DMS153 (cell line): ENCODE data around the gene PRDX5.
A peak's percentile ranks its signal among the peaks of the same experiment; 100 is the strongest.

Source experiments
- DNase-seq: peaks from one replicate; lab custom pipeline; 2025; lab: John Stamatoyannopoulos, UW

PRDX5 gene

GRCh38 chr11:64324692-64325469, 7.0 kb downstream of the PRDX5 start:
- no peak for DNase-seq

- DNase-seq, result no peak
Measured at GRCh38 chr11:64327375-64327774, 9.5 kb downstream of the PRDX5 start.

GRCh38 chr11:64327993-64328392, 10.1 kb downstream of the PRDX5 start:
- no peak for DNase-seq

GRCh38 chr11:64330888-64331287, 13.0 kb downstream of the PRDX5 start:
- no peak for DNase-seq

- peak; percentile 70 for DNase-seq
Measured at GRCh38 chr11:64331569-64332371, 13.8 kb downstream of the PRDX5 start.

GRCh38 chr11:64333556-64333955, 15.6 kb downstream of the PRDX5 start:
- no peak for DNase-seq

GRCh38 chr11:64334764-64335735, 17.1 kb downstream of the PRDX5 start:
- DNase-seq, result peak; percentile 87

- DNase-seq, result no peak
Measured at GRCh38 chr11:64337538-64338249, 19.8 kb downstream of the PRDX5 start.

- DNase-seq, result no peak
Measured at GRCh38 chr11:64338716-64339115, 20.8 kb downstream of the PRDX5 start.

GRCh38 chr11:64339286-64339685, 21.4 kb downstream of the PRDX5 start:
- DNase-seq, result no peak

GRCh38 chr11:64339754-64340408, 22.0 kb downstream of the PRDX5 start, which contains the start of gene CCDC88B:
TSS of gene CCDC88B (plus strand) at chr11:64340204. CDS start at chr11:64340267, 63 bp downstream.
- DNase-seq, result no peak

GRCh38 chr11:64340671-64341335, 22.9 kb downstream of the PRDX5 start:
- no peak for DNase-seq

GRCh38 chr11:64341429-64341828, 23.5 kb downstream of the PRDX5 start:
- DNase-seq, result no peak

- peak; percentile 73 for DNase-seq
Measured at GRCh38 chr11:64341851-64342791, 24.2 kb downstream of the PRDX5 start.

GRCh38 chr11:64342869-64343745, 25.2 kb downstream of the PRDX5 start:
- DNase-seq, result no peak

GRCh38 chr11:64343767-64344559, 26.0 kb downstream of the PRDX5 start:
- DNase-seq, result no peak

GRCh38 chr11:64344787-64345186, 26.9 kb downstream of the PRDX5 start:
- DNase-seq, result no peak
